Caco-2 (cell line): Measurements from ENCODE around the gene SNAP25. TPM values are rescaled to one million over a fixed set of nuclear protein-coding genes. Genes with fewer than 3 reads are reported as not detected.

Source experiments
- BruUV-seq: library from RNA; stranded (reverse); fragments of 400-500 nt; replicated peaks from 2 replicates; lab custom pipeline; 2021; lab: Mats Ljungman, UMichigan
- CTCF ChIA-PET: fragments of 300-600 bp; sonication (Branson Sonifier 250); formaldehyde crosslinking; loops from one replicate; lab custom pipeline; 2022; ENCODE audit warnings: antibody characterized with exemption; lab: Charles Lee
- POLR2A ChIA-PET: fragments of 300-600 bp; sonication (Branson Sonifier 250); formaldehyde crosslinking; loops from one replicate; lab custom pipeline; 2022; ENCODE audit warnings: antibody characterized with exemption; lab: Charles Lee
- DNase-seq, 2 experiments: peaks; one replicate each; pipeline versions ENCODE4 v3.0.0 to v3.0.0-alpha.2; 2020 to 2022
- H3K27me3 ChIP-seq: replicated peaks from 2 replicates; pipeline ENCODE4 v1.6.0; 2011; ENCODE audit warnings: low read length; ENCODE audit not compliant: control insufficient read depth, insufficient read depth
- H3K36me3 ChIP-seq: 2 replicates; pipeline ENCODE4 v1.5.1; 2011; ENCODE audit warnings: low read length; ENCODE audit not compliant: control insufficient read depth, insufficient read depth
- H3K4me1 ChIP-seq: fragments of 250-450 bp; sonication (Bioruptor Pico); 2 replicates; pipeline ENCODE4 v1.5.1; 2020; ENCODE audit warnings: mild to moderate bottlenecking
- H3K4me3 ChIP-seq: 2 replicates; pipeline ENCODE4 v1.5.1; 2011; ENCODE audit warnings: low read depth, mild to moderate bottlenecking, control low read depth, low read length
- H3K9me3 ChIP-seq: fragments of 250-450 bp; sonication (Bioruptor Pico); 2 replicates; pipeline ENCODE4 v1.5.1; 2020; ENCODE audit warnings: mild to moderate bottlenecking, moderate library complexity
- H3K27ac Mint-ChIP-seq: one replicate; pipeline ENCODE4 v1.8.0; 2022; ENCODE audit warnings: mixed read lengths; ENCODE audit not compliant: unreplicated experiment
- H3K27me3 Mint-ChIP-seq: one replicate; pipeline ENCODE4 v1.8.0; 2022; ENCODE audit warnings: mixed read lengths; ENCODE audit not compliant: insufficient read depth, unreplicated experiment
- H3K36me3 Mint-ChIP-seq: one replicate; pipeline ENCODE4 v1.8.0; 2022; ENCODE audit warnings: mild to moderate bottlenecking, mixed read lengths; ENCODE audit not compliant: insufficient read depth, unreplicated experiment
- H3K4me1 Mint-ChIP-seq: one replicate; pipeline ENCODE4 v1.8.0; 2022; ENCODE audit warnings: low read depth, mixed read lengths; ENCODE audit not compliant: unreplicated experiment
- H3K4me3 Mint-ChIP-seq: one replicate; pipeline ENCODE4 v1.8.0; 2022; ENCODE audit warnings: mild to moderate bottlenecking, moderate library complexity, mixed read lengths; ENCODE audit not compliant: unreplicated experiment
- H3K9me3 Mint-ChIP-seq: one replicate; pipeline ENCODE4 v1.8.0; 2022; ENCODE audit warnings: mixed read lengths; ENCODE audit not compliant: unreplicated experiment
- CTCF ChIP-seq, 2 experiments: fragments of 200-600 bp in 1 of 2; IDR thresholded peaks; 1 replicate in 1 of 2; 2 replicates in 1 of 2; pipeline versions ENCODE4 v1.5.1 to v1.8.0; 2011 to 2022; ENCODE audit warnings: antibody characterized with exemption in 1 of 2, control low read depth in 1 of 2, inconsistent platforms in 1 of 2, low read depth in 1 of 2, low read length in 1 of 2, mild to moderate bottlenecking in 1 of 2, moderate library complexity in 1 of 2; ENCODE audit not compliant: insufficient read depth in 1 of 2, severe bottlenecking in 1 of 2, unreplicated experiment in 1 of 2
- intact Hi-C: fragments of 100-400 bp; cut with micrococcal nuclease; formaldehyde crosslinking; loops from one replicate; pipeline ENCODE4 v1.10.0; 2022; ENCODE audit not compliant: unreplicated experiment
- total RNA-seq: library from RNA; stranded (reverse); gene quantifications from 2 replicates; pipeline ENCODE4 v1.2.3, GENCODE V29; 2022

Gene SNAP25
- total RNA-seq, 1 experiment from 2014 or later: not detected

GRCh38 chr20:10261702-10262101 is 43.1 kb downstream of the SNAP25 start:
- Mint-ChIP-seq H3K4me1 (no peaks in the 10 kb centered on the region), H3K27me3 (no peaks in the 10 kb centered on the region), H3K27ac (no peak overlapping the region), H3K9me3 (no peaks in the 10 kb centered on the region), H3K4me3 (no peak overlapping the region), H3K36me3 (no peaks in the 10 kb centered on the region)
- Histone ChIP-seq H3K4me3 (no peak overlapping the region), H3K9me3 (no peaks in the 10 kb centered on the region), H3K36me3 (no peaks in the 10 kb centered on the region), H3K4me1 (peaks cover 3% of the 10 kb centered on the region; the same call in 1 of the 2 replicates), H3K27me3 (no peaks in the 10 kb centered on the region; the same call in 1 of the 2 replicates)
- DNase-seq: no peak
- ChIA-PET POLR2A (no interaction called here), CTCF (no interaction called here)
- intact Hi-C loops: no loop called here
- no peak for TF ChIP-seq CTCF (IDR thresholded peaks at IDR 0.05; ENCODE audit: insufficient read depth in 1 of 2, low read depth in 1 of 2, low read length in 1 of 2, severe bottlenecking in 1 of 2, unreplicated experiment in 1 of 2)
- BruUV-seq: no TSS peak

- TF ChIP-seq CTCF (IDR thresholded peaks at IDR 0.05; ENCODE audit: insufficient read depth in 1 of 2, low read depth in 1 of 2, low read length in 1 of 2, severe bottlenecking in 1 of 2, unreplicated experiment in 1 of 2): no peak
- H3K4me1 Mint-ChIP-seq: no peaks in the 10 kb centered on the region
- no peak for DNase-seq
- H3K36me3 ChIP-seq: no peaks in the 10 kb centered on the region
- POLR2A ChIA-PET: no interaction called here
- peaks cover 3% of the 10 kb centered on the region; the same call in 1 of the 2 replicates for H3K4me1 ChIP-seq
- no peaks in the 10 kb centered on the region; the same call in 1 of the 2 replicates for H3K27me3 ChIP-seq
- no peak overlapping the region for H3K27ac Mint-ChIP-seq
- CTCF ChIA-PET: interaction anchor here (0.6 kb wide), 1 partner anchor 163 kb away, joined by 3 read pairs; no protein-coding TSS in a partner anchor
- intact Hi-C loops: no loop called here
- H3K27me3 Mint-ChIP-seq: no peaks in the 10 kb centered on the region
- no peaks in the 10 kb centered on the region for H3K9me3 ChIP-seq
- no TSS peak for BruUV-seq
- no peaks in the 10 kb centered on the region for H3K36me3 Mint-ChIP-seq
- no peaks in the 10 kb centered on the region for H3K9me3 Mint-ChIP-seq
- H3K4me3 Mint-ChIP-seq: no peak overlapping the region
- H3K4me3 ChIP-seq: no peak overlapping the region
These were observed 44.9 kb downstream of the SNAP25 start for GRCh38 chr20:10263385-10264165.

- intact Hi-C loops: no loop called here
- Mint-ChIP-seq H3K9me3 (no peaks in the 10 kb centered on the region), H3K36me3 (no peaks in the 10 kb centered on the region), H3K4me1 (no peaks in the 10 kb centered on the region), H3K4me3 (no peak overlapping the region), H3K27ac (no peak overlapping the region), H3K27me3 (no peaks in the 10 kb centered on the region)
- Histone ChIP-seq H3K27me3 (no peaks in the 10 kb centered on the region; the same call in 1 of the 2 replicates), H3K4me1 (peaks cover 3% of the 10 kb centered on the region; the same call in 1 of the 2 replicates), H3K36me3 (no peaks in the 10 kb centered on the region), H3K4me3 (no peak overlapping the region), H3K9me3 (no peaks in the 10 kb centered on the region)
- ChIA-PET CTCF (no interaction called here), POLR2A (no interaction called here)
- no peak for TF ChIP-seq CTCF (IDR thresholded peaks at IDR 0.05; ENCODE audit: insufficient read depth in 1 of 2, low read depth in 1 of 2, low read length in 1 of 2, severe bottlenecking in 1 of 2, unreplicated experiment in 1 of 2)
- no TSS peak for BruUV-seq
- DNase-seq: no peak
These were observed 45.5 kb downstream of the SNAP25 start for GRCh38 chr20:10264166-10264558.
